Spleen (tissue), 11 donors: ENCODE results near the gene TUBA3D. TPM values are rescaled to one million over a fixed set of nuclear protein-coding genes. Genes with fewer than 3 reads are reported as not detected.
"Not testable (repeated sequence)": the region's sequence is repeated elsewhere in the genome, so short reads cannot be mapped to it uniquely, and the experiment has no call there.

ENCODE experiments used
- DNase-seq: peaks from one replicate; pipeline ENCODE4 v3.0.0-alpha.2; 2020
- H3K27ac ChIP-seq, 8 donors: fragments of 200-600 bp; sonication (generic) in 7 of 8; 1 replicate in 4 of 8; 2 replicates in 4 of 8; pipeline versions ENCODE4 v1.5.0 to v1.8.0; 2016 to 2021; ENCODE audit warnings: inconsistent platforms in 4 of 8, mild to moderate bottlenecking in 4 of 8, moderate library complexity in 1 of 8
- H3K27me3 ChIP-seq, 7 donors: fragments of 200-600 bp; sonication (generic) in 6 of 7; replicated peaks in 1 of 7; 1 replicate in 4 of 7; 2 replicates in 3 of 7; pipeline versions ENCODE4 v1.5.0 to v1.8.0; 2016 to 2021; ENCODE audit warnings: inconsistent platforms in 3 of 7, mild to moderate bottlenecking in 1 of 7
- H3K36me3 ChIP-seq, 6 donors: fragments of 200-600 bp; sonication (generic) in 5 of 6; 1 replicate in 4 of 6; 2 replicates in 2 of 6; pipeline versions ENCODE4 v1.5.0 to v1.8.0; 2016 to 2021; ENCODE audit warnings: inconsistent platforms in 2 of 6
- H3K4me1 ChIP-seq, 6 donors: fragments of 200-600 bp; sonication (generic) in 5 of 6; 1 replicate in 3 of 6; 2 replicates in 3 of 6; pipeline versions ENCODE4 v1.5.0 to v1.8.0; 2016 to 2021; ENCODE audit warnings: inconsistent platforms in 3 of 6
- H3K4me3 ChIP-seq, 8 donors: fragments of 200-600 bp; sonication (generic) in 7 of 8; 1 replicate in 4 of 8; 2 replicates in 4 of 8; pipeline versions ENCODE4 v1.5.0 to v1.8.0; 2016 to 2021; ENCODE audit warnings: inconsistent platforms in 4 of 8, mild to moderate bottlenecking in 4 of 8, moderate library complexity in 2 of 8
- H3K9me3 ChIP-seq, 8 donors: fragments of 200-600 bp; sonication (generic) in 7 of 8; 1 replicate in 4 of 8; 2 replicates in 4 of 8; pipeline versions ENCODE4 v1.5.0 to v1.8.0; 2016 to 2021; ENCODE audit warnings: inconsistent platforms in 4 of 8
- POLR2A ChIP-seq, 3 donors: fragments of 450-650 bp; IDR thresholded peaks; one replicate each; pipeline ENCODE4 v1.5.1; 2017; ENCODE audit warnings: antibody characterized with exemption in 3 of 3, mild to moderate bottlenecking in 1 of 3
- POLR2AphosphoS5 ChIP-seq, 3 donors: sonication (generic); formaldehyde crosslinking; IDR thresholded peaks; one replicate each; pipeline ENCODE4 v1.5.1; 2017; ENCODE audit warnings: antibody characterized with exemption in 3 of 3
- whole genome bisulfite sequencing, 5 donors: extraction: QIAGEN DNeasy Blood & Tissue Kit in 3 of 5; methylation state at CpG; one replicate each; pipeline versions ENCODE4 v1.1.5 to v1.1.7; 2013 to 2018; 5-methylcytosine and 5-hydroxymethylcytosine counted together
- intact Hi-C: fragments of 100-400 bp; cut with DNase I; formaldehyde crosslinking; loops from one replicate; pipeline ENCODE4 v1.15.0; 2023; ENCODE audit warnings: low total_unique reads
- polyA plus RNA-seq, 3 donors: library from polyadenylated mRNA; stranded (reverse); fragments of 200-250 nt; gene quantifications; one replicate each; pipeline ENCODE4 v1.2.1, GENCODE V29; 2013
- total RNA-seq, 7 donors: library from RNA; depleted of rRNA in 3 of 7; stranded (reverse); fragments of >200 nt in 3 of 7; fragmentation: NEBNext Ultra II Directional in 4 of 7; extraction: Animal tissue kit (Norgen Biotek cat#: 25700) in 4 of 7; gene quantifications; one replicate each; pipeline versions ENCODE4 v1.1.0 to v1.2.1, GENCODE V29; 2016 to 2021
- TF ChIP-seq, protein P1 (sequence below), 11 experiments: fragments of 200-600 bp in 7 of 11; fragments of 450-650 bp in 4 of 11; sonication (generic) in 4 of 11; IDR thresholded peaks in 8 of 11; conservative IDR thresholded peaks in 3 of 11; 1 replicate in 7 of 11; 2 replicates in 4 of 11; pipeline versions ENCODE4 v1.4.0 to v1.8.0; 2016 to 2021; ENCODE audit warnings: antibody characterized with exemption in 11 of 11, inconsistent platforms in 4 of 11, mild to moderate bottlenecking in 1 of 11
- donor health status: healthy with polysubstance abuse.
- donor health status: DM: no; HTN: no; CAD: no; lungs with moderate emphysema.
- donor health status: DM: no; HTN: no; CAD: no.
- donor health status: Bipolar disorder and iron deficiency.
- donor health status: healthy.
- donor health status: DM: no; HTN: no; CAD: no.
- donor health status: DM: yes; HTN: yes; CAD: no.

Gene TUBA3D
- total and polyA plus RNA-seq, 10 donors, result 0.10 to 0.86 TPM; not detected in 8

DNA sequence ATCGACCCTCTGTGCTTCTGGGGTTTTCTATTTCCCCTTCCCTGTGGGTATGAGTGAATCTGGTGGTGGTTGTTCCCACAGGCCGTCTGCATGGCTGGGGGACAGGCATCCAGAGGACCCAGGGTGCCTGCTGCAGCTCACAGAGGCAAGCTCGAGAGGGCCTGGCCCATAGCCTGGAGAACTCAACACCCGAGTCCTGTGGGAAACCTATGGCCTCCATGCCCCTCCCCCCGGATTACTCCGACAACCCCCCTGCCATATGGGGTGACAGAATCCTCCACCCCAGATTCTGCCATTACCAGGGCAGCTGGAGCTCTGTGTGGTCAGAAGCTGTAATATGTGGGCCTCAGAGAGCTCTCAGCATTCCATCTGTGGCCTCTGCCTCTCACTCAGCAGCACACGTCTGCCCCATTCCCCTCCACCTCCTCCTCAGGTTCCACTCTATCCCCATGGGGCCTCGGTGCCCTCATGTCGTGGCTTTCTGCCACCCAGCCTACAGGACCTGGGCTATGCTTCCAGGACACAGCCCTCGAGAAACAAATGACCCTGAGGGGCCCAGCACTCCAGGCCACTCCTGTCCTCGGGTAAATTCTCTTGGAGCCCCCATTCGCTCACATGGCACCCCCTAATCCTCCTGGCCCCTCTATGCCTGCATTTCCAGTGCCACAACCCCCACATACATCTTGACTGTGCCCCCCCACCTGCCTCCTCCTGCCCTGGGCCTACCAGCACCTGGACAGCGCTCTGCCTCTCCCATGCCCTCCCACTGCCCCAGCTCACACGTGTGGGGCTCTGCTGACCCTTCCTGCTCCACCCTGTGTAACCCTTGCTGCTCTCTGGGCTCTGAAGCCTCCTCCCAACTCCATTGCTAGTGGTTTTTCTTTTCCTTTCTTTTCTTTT lies 12.6 kb downstream of the TUBA3D start:
- DNase-seq, result no peak
- TF ChIP-seq, protein P1, sequence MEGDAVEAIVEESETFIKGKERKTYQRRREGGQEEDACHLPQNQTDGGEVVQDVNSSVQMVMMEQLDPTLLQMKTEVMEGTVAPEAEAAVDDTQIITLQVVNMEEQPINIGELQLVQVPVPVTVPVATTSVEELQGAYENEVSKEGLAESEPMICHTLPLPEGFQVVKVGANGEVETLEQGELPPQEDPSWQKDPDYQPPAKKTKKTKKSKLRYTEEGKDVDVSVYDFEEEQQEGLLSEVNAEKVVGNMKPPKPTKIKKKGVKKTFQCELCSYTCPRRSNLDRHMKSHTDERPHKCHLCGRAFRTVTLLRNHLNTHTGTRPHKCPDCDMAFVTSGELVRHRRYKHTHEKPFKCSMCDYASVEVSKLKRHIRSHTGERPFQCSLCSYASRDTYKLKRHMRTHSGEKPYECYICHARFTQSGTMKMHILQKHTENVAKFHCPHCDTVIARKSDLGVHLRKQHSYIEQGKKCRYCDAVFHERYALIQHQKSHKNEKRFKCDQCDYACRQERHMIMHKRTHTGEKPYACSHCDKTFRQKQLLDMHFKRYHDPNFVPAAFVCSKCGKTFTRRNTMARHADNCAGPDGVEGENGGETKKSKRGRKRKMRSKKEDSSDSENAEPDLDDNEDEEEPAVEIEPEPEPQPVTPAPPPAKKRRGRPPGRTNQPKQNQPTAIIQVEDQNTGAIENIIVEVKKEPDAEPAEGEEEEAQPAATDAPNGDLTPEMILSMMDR (IDR thresholded peaks at IDR 0.05 in 8 of 11, conservative IDR thresholded peaks at IDR 0.05 in 3 of 11), result no peak
- TF ChIP-seq POLR2AphosphoS5 (IDR thresholded peaks at IDR 0.05) (no peak), POLR2A (IDR thresholded peaks at IDR 0.05) (no peak)
- Histone ChIP-seq H3K27ac (no peak overlapping the region), H3K9me3 (no peaks in the 10 kb centered on the region), H3K4me3 (no peak overlapping the region), H3K27me3 (no peaks in the 10 kb centered on the region), H3K4me1 (peaks cover 6 to 29% (median 17%) of the 10 kb centered on the region in 6 donors), H3K36me3 (peaks cover 0 to 28% (median 3%) of the 10 kb centered on the region in 6 donors)
- intact Hi-C loops, result no loop called here
- 82 to 89% (median 84%) methylated on average over 14 of the region's 14 CpGs for WGBS, 5 donors

DNA sequence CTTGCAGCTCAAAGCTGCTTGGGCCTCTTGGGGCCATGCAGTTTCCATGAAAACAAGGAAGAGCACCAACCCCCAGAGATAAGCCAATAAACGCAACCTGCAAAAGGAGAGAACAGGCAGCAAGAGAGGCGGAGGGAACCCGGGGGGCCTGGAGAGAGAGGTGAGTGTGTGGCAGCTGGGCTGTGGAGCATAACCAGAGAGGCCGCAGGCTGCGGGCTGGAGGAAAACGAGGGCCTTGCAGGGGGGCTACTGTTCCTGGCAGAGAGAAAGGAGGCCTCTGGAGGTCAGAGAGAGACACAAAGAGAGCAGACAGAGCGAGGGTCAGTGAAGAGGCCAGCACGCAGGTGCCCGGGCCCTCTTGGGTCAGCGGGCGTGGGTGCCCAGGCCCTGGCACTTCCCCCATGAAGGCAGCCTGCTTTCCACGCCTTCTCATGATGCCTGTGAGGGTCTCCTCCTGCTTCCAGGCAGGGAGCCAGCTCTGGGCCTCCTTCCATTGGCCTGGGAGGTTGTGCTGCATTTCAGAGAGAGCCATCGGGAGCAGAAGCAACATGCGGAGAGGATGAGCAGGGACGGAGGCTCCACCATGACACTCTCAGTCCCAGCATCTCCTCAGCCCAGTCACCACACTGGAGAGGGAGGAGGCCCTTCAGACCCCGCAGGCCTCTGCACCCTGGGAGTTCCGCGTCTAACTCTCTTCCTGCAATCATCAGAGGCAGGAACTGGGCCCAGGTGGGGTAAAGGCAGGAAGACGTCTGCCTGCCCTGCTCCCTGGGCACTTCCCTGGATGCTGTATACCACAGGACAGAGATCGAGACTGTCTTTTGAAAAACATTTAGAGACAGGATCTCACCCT lies 14.9 kb downstream of the TUBA3D start:
- peak; percentile 82 for DNase-seq
- intact Hi-C loops, H3K27me3 ChIP-seq, H3K9me3 ChIP-seq: not testable (repeated sequence)
- 60 to 76% (median 67%) methylated on average over 16 to 20 of the region's 20 CpGs for WGBS, 5 donors
- Histone ChIP-seq H3K27ac (peak overlapping the region in 4 of 8 donors; percentile 6 to 96 (median 50)), H3K4me1 (peaks cover 15 to 52% (median 37%) of the 10 kb centered on the region in 6 donors), H3K36me3 (peaks cover 0 to 18% (median 0%) of the 10 kb centered on the region in 6 donors), H3K4me3 (peak overlapping the region; percentile 6 to 93 (median 80))

- H3K27me3 ChIP-seq, H3K9me3 ChIP-seq, intact Hi-C loops: not testable (repeated sequence)
- H3K27ac ChIP-seq, result peak overlapping the region in 4 of 8 donors; percentile 6 to 96 (median 50)
- peaks cover 0 to 13% (median 0%) of the 10 kb centered on the region in 6 donors for H3K36me3 ChIP-seq
- peak overlapping the region; percentile 6 to 93 (median 80) for H3K4me3 ChIP-seq
- DNase-seq, result peak; percentile 80
- H3K4me1 ChIP-seq, result peaks cover 15 to 58% (median 39%) of the 10 kb centered on the region in 6 donors
- WGBS, 5 donors, result 7 to 22% (median 14%) methylated on average over 3 to 22 of the region's 22 CpGs
These were observed 15.5 kb downstream of the TUBA3D start for GRCh38 chr2:131491469-131491836.

DNA sequence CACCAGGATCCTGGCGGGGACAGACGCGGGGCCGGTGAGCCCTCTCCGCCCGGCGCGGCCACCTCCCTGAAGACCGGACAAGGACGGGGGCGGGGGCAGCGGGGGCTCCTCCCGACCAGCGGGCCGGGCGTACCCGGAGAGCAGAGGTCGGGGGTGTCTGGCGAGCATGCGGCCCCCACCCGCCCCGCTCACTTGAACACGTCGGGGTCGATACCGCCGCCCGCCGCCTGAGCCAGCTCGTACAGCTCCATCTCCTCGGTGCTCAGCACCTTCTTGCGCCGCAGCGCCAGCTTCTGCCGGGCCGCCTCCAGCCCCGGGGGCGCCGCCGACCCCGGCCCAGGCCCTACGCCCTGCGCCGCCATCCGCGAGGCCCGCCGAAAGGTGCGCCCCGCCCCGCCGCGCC lies 16.1 kb downstream of the TUBA3D start, which contains the start of gene MZT2A:
Gene MZT2A, minus strand, starts transcription at position 383 of the 403 bp plus-strand sequence. Its CDS starts 21 bp downstream, at position 362.
- 1 to 2% (median 1%) methylated on average over 37 to 53 of the region's 53 CpGs; no CpG with 5 or more reads in 2 of the 5 donors for WGBS, 5 donors
- intact Hi-C loops, result not testable (repeated sequence)

GRCh38 chr2:131492418-131493198 lies 16.7 kb downstream of the TUBA3D start:
- H3K4me1 ChIP-seq, result peaks cover 15 to 68% (median 39%) of the 10 kb centered on the region in 6 donors
- H3K36me3 ChIP-seq, result peaks cover 0 to 15% (median 0%) of the 10 kb centered on the region in 6 donors
- TF ChIP-seq POLR2AphosphoS5 (IDR thresholded peaks at IDR 0.05) (peak; percentile 77 to 91 (median 83)), POLR2A (IDR thresholded peaks at IDR 0.05) (peak in 1 of 3 donors; percentile 2)
- TF ChIP-seq, protein P1 (IDR thresholded peaks at IDR 0.05 in 8 of 11, conservative IDR thresholded peaks at IDR 0.05 in 3 of 11), result peak; percentile 61 to 95 (median 86)
- 0% methylated on average over 35 to 79 of the region's 79 CpGs for WGBS, 5 donors
- no peaks in the 10 kb centered on the region for H3K27me3 ChIP-seq
- H3K9me3 ChIP-seq, result no peaks in the 10 kb centered on the region
- H3K4me3 ChIP-seq, result peak overlapping the region; percentile 78 to 93 (median 81)
- intact Hi-C loops, result no loop called here
- peak overlapping the region; percentile 81 to 96 (median 92) for H3K27ac ChIP-seq
- peak; percentile 97 for DNase-seq

More for the DNA sequence above, 16.1 kb downstream of the TUBA3D start, which contains the start of gene MZT2A:
- DNase-seq, H3K9me3 ChIP-seq, H3K27me3 ChIP-seq: not testable (repeated sequence)
- peak within 1 kb of the TSS; percentile 78 to 93 (median 81) for H3K4me3 ChIP-seq
- peaks cover 15 to 63% (median 39%) of the 10 kb centered on the region in 6 donors for H3K4me1 ChIP-seq
- H3K27ac ChIP-seq, result peak within 1 kb of the TSS; percentile 81 to 96 (median 92)
- H3K36me3 ChIP-seq, result peaks cover 0 to 13% (median 0%) of the 10 kb centered on the region in 6 donors
